ENCODE measurements around the gene SDF4. TPM values are rescaled to one million over a fixed set of nuclear protein-coding genes. Genes with fewer than 3 reads are reported as not detected.
"Not testable (repeated sequence)": the region's sequence is repeated elsewhere in the genome, so short reads cannot be mapped to it uniquely, and the experiment has no call there.

Gene SDF4
- total RNA-seq, 2 donors from 2014 or later: 121 to 151 TPM

DNA sequence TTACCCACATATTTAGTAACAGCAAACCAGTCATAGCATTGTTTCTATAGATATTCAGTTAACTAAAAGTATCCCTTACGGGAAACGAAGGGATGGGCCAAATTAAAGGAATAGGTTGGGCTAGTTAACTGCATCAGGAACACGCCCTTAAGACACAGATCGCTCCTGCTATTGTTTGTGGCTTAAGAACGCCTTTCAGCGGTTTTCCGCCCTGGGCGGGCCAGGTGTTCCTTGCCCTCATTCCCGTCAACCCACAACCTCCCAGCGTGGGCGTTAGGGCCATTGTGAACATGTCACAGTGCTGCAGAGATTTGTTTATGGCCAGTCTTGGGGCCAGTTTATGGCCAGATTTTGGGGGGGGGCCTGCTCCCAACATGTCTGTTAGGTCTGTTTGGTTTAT is 40.1 kb downstream of the SDF4 start:
- no peak for DNase-seq (ENCODE audit: low spot score)
- intact Hi-C loops (cut with DNase I): no loop called here

GRCh38 chr1:1189111-1189510 is 42.7 kb downstream of the SDF4 start:
- DNase-seq (ENCODE audit: low spot score): no peak
- intact Hi-C loops (cut with DNase I): no loop called here

DNA sequence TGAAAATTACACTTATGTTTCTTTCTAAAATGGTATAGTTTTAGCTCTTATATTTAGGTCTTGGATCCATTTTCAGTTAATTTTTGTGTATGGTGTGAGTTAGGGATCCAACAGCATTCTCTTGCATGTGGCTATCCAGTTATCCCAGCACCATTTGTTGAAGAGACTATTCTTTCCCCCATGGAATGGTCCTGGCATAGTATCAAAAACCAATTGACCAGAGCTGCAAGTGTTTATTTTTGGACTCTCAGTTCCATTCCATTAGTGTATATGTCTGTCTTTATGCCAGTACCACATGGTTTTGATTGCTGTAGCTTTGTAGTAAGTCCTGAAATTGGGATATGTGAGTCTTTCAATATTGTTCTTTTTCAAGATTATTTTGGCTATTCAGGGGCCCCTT is 43.9 kb downstream of the SDF4 start:
- DNase-seq (ENCODE audit: low spot score): no peak
- intact Hi-C loops (cut with DNase I): no loop called here

DNA sequence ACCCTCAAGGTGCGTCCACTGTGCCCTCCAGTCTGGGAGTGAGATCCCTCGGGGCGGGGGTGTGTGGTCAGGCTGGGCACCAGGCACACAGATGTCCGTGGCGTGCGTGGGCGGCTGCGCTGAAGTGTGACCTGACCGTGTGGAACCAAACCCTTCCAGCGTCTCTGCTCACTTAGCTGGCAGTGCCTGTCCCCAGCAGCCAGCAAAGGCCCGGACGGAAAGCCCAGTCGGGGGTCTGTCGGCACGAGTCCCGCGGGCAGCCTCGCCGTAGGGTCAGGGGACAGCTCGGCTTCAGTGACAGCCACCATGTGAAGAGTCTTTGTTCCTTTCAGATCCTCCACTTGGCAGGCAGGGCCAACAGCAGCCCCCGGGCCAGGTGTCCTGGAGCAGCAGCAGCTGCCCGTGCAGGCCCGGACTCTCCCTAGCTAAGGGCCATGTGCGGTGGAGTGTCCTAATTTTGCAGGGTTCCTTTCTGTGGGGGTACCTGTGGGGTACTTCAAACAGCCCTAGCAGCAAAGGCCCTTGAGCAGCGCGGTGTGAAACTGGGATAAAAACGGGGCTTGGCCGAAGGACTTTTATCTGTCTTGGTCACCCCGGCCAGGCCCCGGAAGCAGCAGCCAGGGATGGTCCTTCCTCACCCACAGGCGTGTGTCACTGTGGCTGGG is 46.6 kb downstream of the SDF4 start:
- intact Hi-C loops (cut with DNase I): no loop called here
- no peak for DNase-seq (ENCODE audit: low spot score)

GRCh38 chr1:1183833-1184775 is 47.7 kb downstream of the SDF4 start:
- no peak for DNase-seq (ENCODE audit: low spot score)
- intact Hi-C loops (cut with DNase I): no loop called here

- no peak for DNase-seq (ENCODE audit: low spot score)
Observed at GRCh38 chr1:1183221-1183747, 48.5 kb downstream of the SDF4 start.

DNA sequence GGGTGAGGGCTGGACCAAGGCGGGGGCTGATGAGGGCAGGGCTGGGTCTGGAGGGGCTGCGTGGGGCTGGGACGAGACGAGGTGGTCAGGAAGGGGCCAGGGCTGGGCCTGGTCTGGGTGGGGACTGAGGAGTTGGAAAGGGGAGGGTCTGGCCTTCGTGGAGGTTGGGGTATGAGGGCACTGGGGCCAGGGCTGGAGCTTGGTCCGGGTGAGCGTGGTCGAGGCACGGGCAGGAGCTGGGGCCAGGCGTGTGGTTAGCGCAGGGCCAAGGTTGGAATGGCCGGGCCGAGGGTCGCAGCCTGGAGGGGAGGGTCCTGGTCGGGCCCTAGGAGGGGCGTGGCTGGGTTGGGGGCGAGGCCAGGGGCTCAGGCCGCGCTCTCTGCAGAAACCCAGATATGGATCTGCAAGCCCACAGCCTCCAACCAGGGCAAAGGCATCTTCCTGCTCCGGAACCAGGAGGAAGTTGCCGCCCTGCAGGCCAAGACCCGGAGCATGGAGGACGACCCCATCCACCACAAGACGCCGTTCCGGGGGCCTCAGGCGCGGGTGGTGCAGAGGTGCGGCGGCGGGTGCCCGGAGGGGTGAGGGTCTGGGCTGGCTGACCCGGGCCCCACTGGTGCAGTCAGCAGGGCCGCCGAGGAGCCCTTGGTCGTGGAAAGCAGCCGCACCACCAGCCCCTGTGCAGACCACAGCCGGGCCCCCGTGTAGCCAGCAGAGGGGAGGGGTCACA is 49.1 kb downstream of the SDF4 start:
- intact Hi-C loops (cut with DNase I): no loop called here
- no peak for DNase-seq (ENCODE audit: low spot score)

More at GRCh38 chr1:1183221-1183747, 48.5 kb downstream of the SDF4 start:
- intact Hi-C loops (cut with DNase I): no loop called here

DNA sequence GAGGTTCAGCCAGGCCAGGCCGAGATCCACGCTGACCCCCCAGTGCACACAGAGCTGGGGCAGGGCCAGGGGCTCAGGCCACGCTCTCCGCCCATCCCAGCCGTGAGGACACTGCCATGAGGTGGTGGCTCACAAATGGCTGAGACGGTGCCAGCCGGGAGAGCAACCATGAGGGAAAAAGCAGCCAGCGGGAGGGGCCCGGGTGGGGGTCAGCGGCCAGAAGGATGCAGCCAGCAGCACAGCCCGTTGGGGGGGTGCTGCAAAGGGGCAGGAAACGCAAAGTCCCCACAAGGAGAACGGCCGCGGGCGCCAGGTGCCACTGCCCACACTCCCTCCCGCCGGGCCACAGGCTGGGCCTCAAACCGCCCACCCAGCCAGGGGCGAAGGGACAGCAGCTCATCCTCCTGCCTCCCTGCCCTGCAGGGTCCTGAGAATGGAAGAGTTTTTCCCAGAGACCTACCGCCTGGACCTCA is 49.8 kb downstream of the SDF4 start:
- DNase-seq (ENCODE audit: low spot score): no peak
- intact Hi-C loops (cut with DNase I): no loop called here

- no peak for DNase-seq (ENCODE audit: low spot score)
- intact Hi-C loops (cut with DNase I): no loop called here
Observed at GRCh38 chr1:1181129-1181937, 50.5 kb downstream of the SDF4 start.

- no peak for DNase-seq (ENCODE audit: low spot score)
- intact Hi-C loops (cut with DNase I): no loop called here
Observed at GRCh38 chr1:1179983-1180861, 51.6 kb downstream of the SDF4 start.

DNA sequence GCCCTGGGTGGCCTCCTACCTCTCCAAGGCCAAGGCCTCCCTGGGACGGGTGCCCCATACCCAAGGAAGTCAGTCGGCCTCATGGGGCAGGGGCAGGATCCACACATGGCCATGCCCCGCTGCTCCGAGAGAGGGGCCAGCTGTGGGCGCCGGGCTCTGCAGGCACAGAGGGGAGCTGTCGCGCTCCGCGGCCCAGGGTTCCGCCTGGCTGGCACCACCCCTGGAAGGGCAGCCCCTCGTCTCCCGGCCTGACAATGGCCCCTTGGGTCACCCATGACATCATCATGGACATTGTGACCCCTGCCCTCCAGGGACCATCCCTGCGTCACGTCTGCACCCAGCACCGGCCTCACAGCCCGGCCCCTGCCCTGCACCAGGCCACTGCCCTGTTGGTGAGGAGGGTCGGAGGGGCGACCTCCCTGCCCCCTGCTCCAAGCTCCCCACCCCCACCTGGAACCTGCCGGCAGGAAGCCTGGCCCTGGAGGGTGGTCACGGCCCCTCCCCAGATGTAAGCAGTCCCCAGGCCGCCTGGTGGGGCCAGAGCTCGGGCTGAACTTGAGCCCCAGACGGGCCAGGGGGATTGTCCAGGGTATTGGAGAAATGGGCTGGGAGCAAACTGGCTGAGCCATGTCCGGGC is 52.3 kb downstream of the SDF4 start:
- DNase-seq (ENCODE audit: low spot score): no peak
- intact Hi-C loops (cut with DNase I): no loop called here

DNA sequence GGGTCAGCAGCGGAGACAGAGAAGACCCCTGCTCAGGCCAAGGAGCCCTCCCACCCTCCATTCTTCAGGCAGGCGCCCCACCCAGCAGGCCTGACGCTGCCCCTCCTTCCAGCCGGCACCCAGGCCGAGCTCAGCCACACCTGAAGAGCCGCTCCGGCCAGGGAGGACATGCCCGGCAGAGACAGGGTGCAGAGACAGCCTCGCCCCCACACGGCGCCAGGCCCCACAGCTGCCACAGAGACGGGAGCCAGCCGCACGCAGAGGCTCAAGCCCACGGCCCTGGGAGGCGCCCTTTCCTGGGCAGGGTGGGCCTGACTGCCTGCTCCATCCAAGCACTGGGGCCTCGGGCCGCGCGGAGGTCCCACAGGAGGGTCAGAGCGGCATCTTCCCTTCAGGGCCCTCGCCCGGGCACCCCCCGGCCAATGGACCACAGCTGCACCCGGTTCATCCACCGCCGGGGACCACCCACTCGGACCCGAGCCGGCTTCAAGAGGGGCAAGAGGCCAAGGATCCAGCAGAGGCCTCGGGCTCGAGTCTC is 52.9 kb downstream of the SDF4 start:
- no peak for DNase-seq (ENCODE audit: low spot score)
- intact Hi-C loops (cut with DNase I): no loop called here

- no peak for DNase-seq (ENCODE audit: low spot score)
- intact Hi-C loops (cut with DNase I): no loop called here
Observed at GRCh38 chr1:1177452-1178206, 54.2 kb downstream of the SDF4 start.

DNA sequence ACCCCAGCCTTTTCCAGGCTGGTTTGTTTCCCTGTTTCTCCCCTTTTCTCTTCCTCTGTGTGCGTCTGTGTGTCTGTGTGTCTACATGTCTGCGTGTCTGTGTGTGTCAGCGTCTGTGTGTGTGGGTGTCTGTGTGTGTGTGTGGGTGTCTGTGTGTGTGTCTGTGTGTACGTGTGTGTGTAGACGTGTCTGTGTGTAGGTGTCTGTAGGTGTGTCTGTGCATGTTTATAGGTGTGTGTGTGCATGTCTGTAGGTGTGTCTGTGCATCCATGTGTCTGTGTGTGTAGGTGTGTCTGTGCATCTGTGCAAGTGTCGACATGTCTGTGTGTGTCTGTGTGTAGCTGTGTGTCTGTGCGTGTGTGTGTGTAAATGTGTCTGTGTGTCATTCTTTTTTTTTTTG is 54.9 kb downstream of the SDF4 start:
- intact Hi-C loops (cut with DNase I): no loop called here
- no peak for DNase-seq (ENCODE audit: low spot score)

GRCh38 chr1:1176063-1176761 is 55.6 kb downstream of the SDF4 start:
- intact Hi-C loops (cut with DNase I): not testable (repeated sequence)

More at GRCh38 chr1:1176063-1176761, 55.6 kb downstream of the SDF4 start:
- DNase-seq (ENCODE audit: low spot score): not testable (repeated sequence)

Data from posterior vena cava (tissue), 2 donors.